Uterus (tissue), 4 donors: ENCODE results near the gene ZNF407. TPM values are rescaled to one million over a fixed set of nuclear protein-coding genes. Genes with fewer than 3 reads are reported as not detected.
A peak's percentile ranks its signal among the peaks of the same experiment; 100 is the strongest.

ENCODE experiments used
- DNase-seq, 2 donors: peaks; one replicate each; pipeline ENCODE4 v3.0.0-alpha.2; 2019 to 2020
- H3K27ac ChIP-seq, 2 donors: fragments of 200-600 bp; sonication (generic); 1 replicate in 1 of 2; 2 replicates in 1 of 2; pipeline ENCODE4 v1.5.1; 2016 to 2018
- H3K27me3 ChIP-seq, 2 donors: fragments of 200-600 bp; sonication (generic); one replicate each; pipeline ENCODE4 v1.5.1; 2018 to 2019; ENCODE audit warnings: control low read depth in 1 of 2
- H3K36me3 ChIP-seq, 2 donors: fragments of 200-600 bp; sonication (generic); one replicate each; pipeline ENCODE4 v1.5.1; 2019; ENCODE audit warnings: control low read depth in 1 of 2
- H3K4me1 ChIP-seq, 2 donors: fragments of 200-600 bp; sonication (generic); one replicate each; pipeline ENCODE4 v1.5.1; 2018 to 2019; ENCODE audit warnings: control low read depth in 1 of 2
- H3K4me3 ChIP-seq, 2 donors: fragments of 200-600 bp; sonication (generic); 1 replicate in 1 of 2; 2 replicates in 1 of 2; pipeline ENCODE4 v1.5.1; 2018 to 2019; ENCODE audit warnings: mild to moderate bottlenecking in 1 of 2
- H3K9me3 ChIP-seq, 2 donors: fragments of 200-600 bp; sonication (generic); one replicate each; pipeline ENCODE4 v1.5.1; 2019; ENCODE audit warnings: control low read depth in 1 of 2
- POLR2A ChIP-seq, 2 donors: fragments of 450-650 bp; IDR thresholded peaks; one replicate each; pipeline ENCODE4 v1.6.1; 2016; ENCODE audit warnings: antibody characterized with exemption in 2 of 2, mild to moderate bottlenecking in 1 of 2, moderate library complexity in 1 of 2
- intact Hi-C: fragments of 100-400 bp; cut with DNase I; formaldehyde crosslinking; loops from one replicate; pipeline ENCODE4 v1.15.1; 2023; ENCODE audit warnings: low total_unique reads
- total RNA-seq, 4 donors: library from RNA; depleted of rRNA in 3 of 4; stranded (reverse); fragments of >200 nt in 3 of 4; gene quantifications; one replicate each; pipeline versions ENCODE4 v1.1.0 to v1.2.4, GENCODE V29; 2014 to 2023
- TF ChIP-seq, protein P1 (sequence below), 4 experiments: fragments of 200-600 bp in 2 of 4; fragments of 450-650 bp in 2 of 4; sonication (generic) in 2 of 4; IDR thresholded peaks; one replicate each; pipeline ENCODE4 v1.5.1; 2016 to 2019; ENCODE audit warnings: antibody characterized with exemption in 4 of 4, mild to moderate bottlenecking in 2 of 4, moderate library complexity in 1 of 4
- donor health status: DM: yes; HTN: yes; CAD: no.

ZNF407 gene
- total RNA-seq, 4 donors from 2014 or later: 10.6 to 38.9 (median 23.7) TPM

DNA sequence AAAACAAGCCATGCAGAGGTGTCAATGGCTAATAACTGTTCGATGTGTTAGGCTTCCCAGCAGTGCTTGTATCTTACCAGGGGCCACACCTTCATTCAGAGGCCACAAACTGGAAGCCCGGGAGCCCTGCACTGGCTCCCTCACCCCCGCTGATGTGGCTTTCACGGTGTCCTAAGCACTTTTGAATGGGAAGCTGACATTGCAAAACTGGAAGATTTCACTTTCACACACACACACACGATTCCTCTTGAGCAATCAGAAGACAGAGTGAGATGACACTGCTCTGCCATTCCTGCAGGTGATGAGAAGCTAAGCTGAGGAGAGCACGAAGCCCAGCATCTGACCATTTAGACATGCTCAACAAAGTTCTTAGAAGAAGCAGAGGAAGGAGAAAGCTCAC, 8.6 kb upstream of the ZNF407 start:
- Histone ChIP-seq H3K27ac (no peak overlapping the region), H3K27me3 (no peaks in the 10 kb centered on the region), H3K36me3 (no peaks in the 10 kb centered on the region), H3K9me3 (no peaks in the 10 kb centered on the region), H3K4me1 (no peaks in the 10 kb centered on the region), H3K4me3 (no peak overlapping the region)
- DNase-seq: no peak
- TF ChIP-seq, protein P1, sequence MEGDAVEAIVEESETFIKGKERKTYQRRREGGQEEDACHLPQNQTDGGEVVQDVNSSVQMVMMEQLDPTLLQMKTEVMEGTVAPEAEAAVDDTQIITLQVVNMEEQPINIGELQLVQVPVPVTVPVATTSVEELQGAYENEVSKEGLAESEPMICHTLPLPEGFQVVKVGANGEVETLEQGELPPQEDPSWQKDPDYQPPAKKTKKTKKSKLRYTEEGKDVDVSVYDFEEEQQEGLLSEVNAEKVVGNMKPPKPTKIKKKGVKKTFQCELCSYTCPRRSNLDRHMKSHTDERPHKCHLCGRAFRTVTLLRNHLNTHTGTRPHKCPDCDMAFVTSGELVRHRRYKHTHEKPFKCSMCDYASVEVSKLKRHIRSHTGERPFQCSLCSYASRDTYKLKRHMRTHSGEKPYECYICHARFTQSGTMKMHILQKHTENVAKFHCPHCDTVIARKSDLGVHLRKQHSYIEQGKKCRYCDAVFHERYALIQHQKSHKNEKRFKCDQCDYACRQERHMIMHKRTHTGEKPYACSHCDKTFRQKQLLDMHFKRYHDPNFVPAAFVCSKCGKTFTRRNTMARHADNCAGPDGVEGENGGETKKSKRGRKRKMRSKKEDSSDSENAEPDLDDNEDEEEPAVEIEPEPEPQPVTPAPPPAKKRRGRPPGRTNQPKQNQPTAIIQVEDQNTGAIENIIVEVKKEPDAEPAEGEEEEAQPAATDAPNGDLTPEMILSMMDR (IDR thresholded peaks at IDR 0.05): no peak
- TF ChIP-seq POLR2A (IDR thresholded peaks at IDR 0.05): no peak
- intact Hi-C loops: no loop called here

GRCh38 chr18:74589811-74590210, 7.9 kb upstream of the ZNF407 start:
- no peaks in the 10 kb centered on the region for H3K4me1 ChIP-seq
- H3K27me3 ChIP-seq: no peaks in the 10 kb centered on the region
- H3K36me3 ChIP-seq: no peaks in the 10 kb centered on the region
- no peak overlapping the region for H3K27ac ChIP-seq
- TF ChIP-seq, protein P1 (IDR thresholded peaks at IDR 0.05): no peak
- TF ChIP-seq POLR2A (IDR thresholded peaks at IDR 0.05): no peak
- no peak for DNase-seq
- intact Hi-C loops: no loop called here
- no peak overlapping the region for H3K4me3 ChIP-seq
- H3K9me3 ChIP-seq: no peaks in the 10 kb centered on the region

- Histone ChIP-seq H3K9me3 (no peaks in the 10 kb centered on the region), H3K4me3 (no peak overlapping the region), H3K36me3 (no peaks in the 10 kb centered on the region), H3K27me3 (no peaks in the 10 kb centered on the region), H3K27ac (no peak overlapping the region), H3K4me1 (no peaks in the 10 kb centered on the region)
- TF ChIP-seq, protein P1 (IDR thresholded peaks at IDR 0.05): no peak
- no peak for TF ChIP-seq POLR2A (IDR thresholded peaks at IDR 0.05)
- no peak for DNase-seq
- intact Hi-C loops: no loop called here
Observed at GRCh38 chr18:74590671-74591070, 7.0 kb upstream of the ZNF407 start.

GRCh38 chr18:74595431-74595830, 2.2 kb upstream of the ZNF407 start:
- H3K4me3 ChIP-seq: no peak overlapping the region
- H3K36me3 ChIP-seq: no peaks in the 10 kb centered on the region
- intact Hi-C loops: no loop called here
- H3K9me3 ChIP-seq: no peaks in the 10 kb centered on the region
- H3K4me1 ChIP-seq: no peaks in the 10 kb centered on the region
- no peak for TF ChIP-seq POLR2A (IDR thresholded peaks at IDR 0.05)
- TF ChIP-seq, protein P1 (IDR thresholded peaks at IDR 0.05): no peak
- no peaks in the 10 kb centered on the region for H3K27me3 ChIP-seq
- H3K27ac ChIP-seq: no peak overlapping the region
- no peak for DNase-seq

DNA sequence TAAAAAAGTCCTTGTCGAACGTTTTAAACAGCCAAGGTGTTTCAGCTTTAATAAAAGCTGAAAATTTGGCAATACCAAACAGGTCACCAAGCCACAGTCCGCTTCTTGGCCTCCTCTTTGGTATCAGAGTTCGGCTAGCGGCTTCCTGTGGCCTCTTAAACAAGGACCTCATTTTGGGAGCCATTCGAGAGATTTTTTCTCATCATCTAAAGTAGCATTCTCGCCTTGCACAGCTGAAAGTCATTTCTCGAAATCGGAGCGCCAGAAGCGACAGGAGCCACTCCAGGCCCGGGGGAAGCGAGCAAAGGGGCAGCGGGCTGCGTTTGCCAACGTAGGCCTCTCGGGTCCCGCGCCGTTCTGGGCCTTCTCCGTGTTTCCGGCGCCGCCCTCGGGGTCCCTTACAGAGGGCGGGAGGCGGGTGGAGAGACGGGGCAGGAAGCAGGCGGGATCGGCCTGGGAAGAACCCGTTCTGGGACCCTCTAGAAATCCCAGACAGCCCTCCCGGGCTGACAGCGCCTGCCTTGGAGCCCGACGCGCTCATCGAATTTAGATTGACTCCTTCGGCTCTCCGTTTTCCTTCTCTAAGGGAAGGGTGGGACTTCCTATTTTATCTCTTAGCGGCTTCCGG, 522 bp upstream of the ZNF407 start:
- no peaks in the 10 kb centered on the region for H3K27me3 ChIP-seq
- TF ChIP-seq, protein P1 (IDR thresholded peaks at IDR 0.05): no peak
- TF ChIP-seq POLR2A (IDR thresholded peaks at IDR 0.05): no peak
- peak overlapping the region; percentile 70 to 98 for H3K4me3 ChIP-seq
- H3K4me1 ChIP-seq: no peaks in the 10 kb centered on the region
- DNase-seq: peak; percentile 59 to 63
- no peaks in the 10 kb centered on the region for H3K36me3 ChIP-seq
- H3K27ac ChIP-seq: peak overlapping the region; percentile 92 to 98
- intact Hi-C loops: no loop called here
- no peaks in the 10 kb centered on the region for H3K9me3 ChIP-seq
